Pancreas (tissue), 10 donors: ENCODE results near the gene GRID1. TPM values are rescaled to one million over a fixed set of nuclear protein-coding genes. Genes with fewer than 3 reads are reported as not detected.

Source experiments
- ATAC-seq, 4 donors: fragments of 200-7000 bp; cut with Tn5 transposase; one replicate each; pipeline versions ENCODE4 v1.8.0 to v1.9.1; 2020; ENCODE audit warnings: mild to moderate bottlenecking in 4 of 4, moderate library complexity in 4 of 4
- DNase-seq, 6 donors: peaks; one replicate each; pipeline ENCODE4 v3.0.0-alpha.2; 2020
- FAIRE-seq: peaks from 2 replicates; lab custom pipeline; 2012; peaks lifted over from hg19 to GRCh38; lab: Jason Lieb, UNC
- H3K27ac ChIP-seq, 4 donors: fragments of 200-600 bp; sonication (generic); 1 replicate in 3 of 4; 2 replicates in 1 of 4; pipeline versions ENCODE4 v1.5.0 to v1.8.0; 2020
- H3K27me3 ChIP-seq, 4 donors: fragments of 200-600 bp; one replicate each; pipeline ENCODE4 v1.8.0; 2021
- H3K36me3 ChIP-seq, 3 donors: fragments of 200-600 bp; sonication (generic) in 1 of 3; one replicate each; pipeline versions ENCODE4 v1.5.0 to v1.8.0; 2020 to 2021
- H3K4me1 ChIP-seq, 3 donors: fragments of 200-600 bp; one replicate each; pipeline ENCODE4 v1.8.0; 2021
- H3K4me3 ChIP-seq, 4 donors: fragments of 200-600 bp; sonication (generic) in 2 of 4; one replicate each; pipeline versions ENCODE4 v1.5.0 to v1.8.0; 2020 to 2021
- H3K9me3 ChIP-seq, 4 donors: fragments of 200-600 bp; one replicate each; pipeline ENCODE4 v1.8.0; 2021
- WGBS, 2 donors: extraction: QIAGEN DNeasy Blood & Tissue Kit; methylation state at CpG; one replicate each; pipeline ENCODE4 v1.1.7; 2013; 5-methylcytosine and 5-hydroxymethylcytosine counted together
- intact Hi-C, 3 donors: fragments of 100-400 bp; cut with DNase I; formaldehyde crosslinking; loops; one replicate each; pipeline versions ENCODE4 v1.11.1 to v1.14.2; 2022
- polyA plus RNA-seq, 2 donors: library from polyadenylated mRNA; stranded (reverse); fragments of 200-250 nt; gene quantifications; one replicate each; pipeline ENCODE4 v1.2.3, GENCODE V29; 2013
- total RNA-seq, 6 donors: library from RNA; stranded (reverse); fragmentation: NEBNext Ultra II Directional in 4 of 6; extraction: Animal tissue kit (Norgen Biotek cat#: 25700) in 4 of 6; gene quantifications; one replicate each; pipeline versions ENCODE4 v1.2.1 to v1.2.4, GENCODE V29; 2021 to 2023
- TF ChIP-seq, protein P1 (sequence below), 4 donors: fragments of 200-600 bp; sonication (generic) in 3 of 4; IDR thresholded peaks; one replicate each; pipeline versions ENCODE4 v1.5.0 to v1.8.0; 2021; ENCODE audit warnings: antibody characterized with exemption in 4 of 4
- donor health status: healthy with polysubstance abuse.
- donor health status: DM: no; HTN: no; CAD: no; lungs with moderate emphysema.
- donor health status: DM: no; HTN: no; CAD: no.
- donor health status: control.
- donor health status: control.
- donor health status: Bipolar disorder and iron deficiency.
- donor health status: DM: yes; HTN: yes; CAD: no.
- donor health status: DM: no; HTN: no; CAD: no.
- donor health status: DM: no; HTN: no; CAD: no.
- donor health status: DM: yes; HTN: yes; CAD: no.

The GRID1 gene
- total and polyA plus RNA-seq, 8 donors: 0.05 to 1.5 (median 0.91) TPM

DNA sequence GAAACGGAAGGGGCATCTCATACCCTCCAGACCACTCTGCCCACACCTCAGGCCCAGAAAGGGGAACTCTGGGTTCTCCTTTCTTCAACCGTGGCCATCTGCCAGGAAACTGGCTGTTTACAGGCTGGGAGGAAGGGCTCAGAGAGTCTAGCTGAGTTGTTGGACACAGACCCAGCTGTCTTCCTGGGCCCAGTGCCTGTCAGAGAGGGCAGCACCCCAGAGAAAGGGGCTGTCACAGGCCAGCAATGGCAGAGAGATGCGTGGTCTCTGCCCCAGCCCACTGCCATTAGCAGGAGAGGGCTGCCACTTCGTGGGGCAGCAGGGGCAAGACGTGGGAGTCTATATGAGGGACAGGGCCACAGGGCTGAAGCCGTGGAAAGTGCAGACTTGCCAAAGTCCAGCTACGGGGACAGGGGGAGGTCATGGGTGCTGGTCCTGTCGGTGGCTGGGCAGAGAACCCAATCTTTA lies 11.0 kb downstream of the GRID1 start:
- intact Hi-C loops: no loop called here
- TF ChIP-seq, protein P1, sequence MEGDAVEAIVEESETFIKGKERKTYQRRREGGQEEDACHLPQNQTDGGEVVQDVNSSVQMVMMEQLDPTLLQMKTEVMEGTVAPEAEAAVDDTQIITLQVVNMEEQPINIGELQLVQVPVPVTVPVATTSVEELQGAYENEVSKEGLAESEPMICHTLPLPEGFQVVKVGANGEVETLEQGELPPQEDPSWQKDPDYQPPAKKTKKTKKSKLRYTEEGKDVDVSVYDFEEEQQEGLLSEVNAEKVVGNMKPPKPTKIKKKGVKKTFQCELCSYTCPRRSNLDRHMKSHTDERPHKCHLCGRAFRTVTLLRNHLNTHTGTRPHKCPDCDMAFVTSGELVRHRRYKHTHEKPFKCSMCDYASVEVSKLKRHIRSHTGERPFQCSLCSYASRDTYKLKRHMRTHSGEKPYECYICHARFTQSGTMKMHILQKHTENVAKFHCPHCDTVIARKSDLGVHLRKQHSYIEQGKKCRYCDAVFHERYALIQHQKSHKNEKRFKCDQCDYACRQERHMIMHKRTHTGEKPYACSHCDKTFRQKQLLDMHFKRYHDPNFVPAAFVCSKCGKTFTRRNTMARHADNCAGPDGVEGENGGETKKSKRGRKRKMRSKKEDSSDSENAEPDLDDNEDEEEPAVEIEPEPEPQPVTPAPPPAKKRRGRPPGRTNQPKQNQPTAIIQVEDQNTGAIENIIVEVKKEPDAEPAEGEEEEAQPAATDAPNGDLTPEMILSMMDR (IDR thresholded peaks at IDR 0.05): no peak
- peak in 2 of 4 donors; percentile 74 to 83 for ATAC-seq
- FAIRE-seq: no peak
- peak in 1 of 6 donors; percentile 61 for DNase-seq
- Histone ChIP-seq H3K36me3 (no peaks in the 10 kb centered on the region), H3K27ac (no peak overlapping the region), H3K4me3 (no peak overlapping the region), H3K9me3 (no peaks in the 10 kb centered on the region), H3K4me1 (no peaks in the 10 kb centered on the region), H3K27me3 (no peaks in the 10 kb centered on the region)
- WGBS, 2 donors: 62 to 67% methylated on average over 8 of the region's 8 CpGs

DNA sequence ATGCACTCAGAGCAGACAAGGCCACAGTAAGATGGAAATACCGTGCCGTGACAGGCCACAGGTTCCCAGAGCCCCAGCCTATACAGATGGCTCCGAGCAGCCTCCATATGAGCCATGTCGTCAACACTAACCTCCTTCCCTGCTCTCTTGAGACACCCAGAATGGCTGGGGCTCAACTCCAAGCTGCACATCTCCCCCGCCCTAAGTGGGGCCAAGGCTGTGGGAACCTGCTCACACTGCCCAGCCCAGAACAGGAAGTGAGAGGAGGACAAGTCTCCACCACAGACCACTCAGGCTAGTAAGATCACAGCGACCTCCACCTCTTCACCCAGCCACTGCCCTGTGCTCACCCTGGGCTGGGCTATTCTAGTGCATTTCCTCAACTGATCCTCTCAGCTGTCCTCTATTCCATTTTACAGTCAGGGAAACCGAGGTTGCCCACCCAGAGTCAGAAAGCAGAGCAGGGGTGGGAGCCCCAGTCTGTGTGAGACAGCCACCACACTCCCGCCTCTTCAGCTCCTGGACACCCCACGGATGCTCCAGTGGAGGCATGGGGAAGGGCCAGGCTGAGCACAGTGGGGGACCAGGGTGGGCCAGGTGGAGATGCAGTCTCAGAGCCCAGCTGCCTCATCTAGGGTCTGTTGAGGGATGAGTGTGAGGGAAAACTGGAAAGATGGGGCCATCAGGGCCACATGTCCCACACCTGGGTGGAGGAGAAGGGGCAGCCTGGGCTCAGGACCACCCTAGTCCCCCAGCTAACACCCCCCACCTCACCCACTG lies 11.6 kb downstream of the GRID1 start:
- H3K4me3 ChIP-seq: no peak overlapping the region
- H3K4me1 ChIP-seq: no peaks in the 10 kb centered on the region
- peak in 2 of 6 donors; percentile 3 to 22 for DNase-seq
- no peaks in the 10 kb centered on the region for H3K36me3 ChIP-seq
- FAIRE-seq: no peak
- ATAC-seq: peak in 2 of 4 donors; percentile 16 to 63
- intact Hi-C loops: no loop called here
- 78 to 87% methylated on average over 8 to 9 of the region's 9 CpGs for WGBS, 2 donors
- H3K9me3 ChIP-seq: no peaks in the 10 kb centered on the region
- H3K27ac ChIP-seq: no peak overlapping the region
- TF ChIP-seq, protein P1 (IDR thresholded peaks at IDR 0.05): no peak
- no peaks in the 10 kb centered on the region for H3K27me3 ChIP-seq

DNA sequence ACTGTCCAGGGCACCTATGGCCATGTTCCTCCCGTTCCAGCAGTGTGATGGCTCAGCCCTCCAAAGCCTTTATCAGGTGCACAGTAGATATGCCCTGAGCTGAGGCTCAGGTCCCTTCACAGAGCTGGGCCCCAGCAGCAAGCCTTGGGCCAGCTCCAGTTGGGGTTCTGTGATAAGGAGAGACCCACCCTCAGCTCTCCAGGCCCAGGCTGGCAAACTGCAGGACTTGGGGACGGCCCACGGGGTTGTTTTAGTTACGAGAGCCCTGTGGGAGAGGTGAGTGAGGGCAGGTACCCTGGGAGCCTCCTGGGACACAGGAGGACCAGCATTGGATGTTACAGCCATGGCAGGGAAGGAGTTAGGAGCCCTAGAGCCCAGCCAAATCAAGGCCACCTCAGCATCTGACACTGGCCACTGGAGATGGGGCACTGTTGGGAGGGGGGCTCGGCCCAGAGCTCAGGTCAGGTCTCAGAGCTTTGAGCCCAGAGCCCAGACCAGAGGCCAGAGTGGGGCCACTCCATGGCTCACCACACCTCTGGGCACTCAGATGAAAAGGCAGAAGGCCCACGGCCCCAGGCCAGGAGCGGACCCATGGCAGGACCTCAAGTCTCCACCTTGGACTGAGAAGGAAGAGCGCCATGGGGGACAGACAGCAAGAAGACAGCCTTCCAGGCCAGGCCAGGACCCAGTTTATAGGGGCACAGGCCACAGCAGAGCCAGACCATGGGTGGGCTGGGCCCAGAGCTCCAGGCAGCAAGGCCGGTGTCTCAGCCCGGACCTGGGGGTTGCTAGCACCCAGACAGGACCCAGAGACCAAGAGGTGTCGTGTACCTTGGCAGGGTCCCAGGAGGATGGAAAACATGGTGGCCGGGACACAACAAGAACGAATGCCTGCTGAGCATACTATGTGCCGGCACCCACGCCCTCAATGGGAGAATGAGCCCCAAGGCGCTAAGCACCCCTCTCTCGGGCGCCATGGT lies 12.8 kb downstream of the GRID1 start:
- TF ChIP-seq, protein P1 (IDR thresholded peaks at IDR 0.05): no peak

DNA sequence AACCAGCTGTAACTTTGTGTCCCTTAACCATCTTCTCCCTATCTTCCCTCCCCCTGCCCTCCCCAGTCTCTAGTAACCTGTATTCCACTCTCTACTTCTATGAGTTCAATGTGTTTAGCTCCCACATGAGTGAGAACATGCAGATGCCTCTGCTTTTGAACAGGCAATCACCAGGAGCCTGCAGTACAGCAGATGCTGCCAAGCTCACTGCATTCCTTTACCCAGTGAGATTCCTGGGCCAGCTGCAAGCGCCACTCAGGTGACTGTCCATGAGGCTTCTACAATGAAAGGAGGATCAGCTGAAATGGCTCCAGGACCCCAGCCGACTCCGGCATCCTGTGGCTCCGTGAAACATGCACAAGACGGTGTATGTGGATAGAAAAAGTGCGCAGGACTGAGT lies 15.7 kb downstream of the GRID1 start:
- H3K36me3 ChIP-seq: no peaks in the 10 kb centered on the region
- no peaks in the 10 kb centered on the region for H3K4me1 ChIP-seq
- H3K27ac ChIP-seq: no peak overlapping the region
- FAIRE-seq (no peak), ATAC-seq (no peak), DNase-seq (peak in 1 of 6 donors; percentile 31)
- no peaks in the 10 kb centered on the region for H3K27me3 ChIP-seq
- TF ChIP-seq, protein P1 (IDR thresholded peaks at IDR 0.05): no peak
- H3K9me3 ChIP-seq: no peaks in the 10 kb centered on the region
- intact Hi-C loops: no loop called here
- H3K4me3 ChIP-seq: no peak overlapping the region
- 62 to 69% methylated on average over 6 of the region's 6 CpGs for WGBS, 2 donors

More for the DNA sequence above, 12.8 kb downstream of the GRID1 start:
- no peaks in the 10 kb centered on the region for H3K36me3 ChIP-seq
- intact Hi-C loops: no loop called here
- no peaks in the 10 kb centered on the region for H3K9me3 ChIP-seq
- no peak overlapping the region for H3K4me3 ChIP-seq
- H3K27ac ChIP-seq: no peak overlapping the region
- H3K4me1 ChIP-seq: no peaks in the 10 kb centered on the region
- ATAC-seq (no peak), FAIRE-seq (no peak), DNase-seq (peak in 2 of 6 donors; percentile 17 to 55)
- no peaks in the 10 kb centered on the region for H3K27me3 ChIP-seq
- WGBS, 2 donors: 91 to 92% methylated on average over 18 of the region's 18 CpGs
